ENCODE data around the gene SNCAIP. TPM values are rescaled to one million over a fixed set of nuclear protein-coding genes. Genes with fewer than 3 reads are reported as not detected.

SNCAIP gene
- total RNA-seq, 4 donors from 2014 or later: 0.57 to 12.4 (median 1.7) TPM

DNA sequence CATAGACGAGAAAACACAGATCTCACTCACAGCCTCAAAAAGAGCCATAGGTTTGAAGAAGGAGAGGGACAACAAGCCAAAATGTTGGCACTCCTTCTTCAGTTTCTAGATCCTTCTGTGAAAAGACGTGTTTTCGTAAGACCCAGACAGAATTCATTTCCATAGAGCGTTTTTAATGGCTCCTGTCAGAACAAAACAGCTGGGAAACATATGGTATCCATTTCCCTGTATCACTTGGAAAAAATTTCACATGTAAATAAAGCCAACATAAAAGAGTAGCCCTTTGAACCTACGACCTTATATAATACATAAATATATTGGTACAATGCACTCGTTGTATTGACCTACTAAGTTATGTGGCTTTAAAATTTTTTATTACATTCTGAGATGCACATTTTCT lies 108.1 kb downstream of the SNCAIP start:
- H3K36me3 ChIP-seq: no peaks in the 10 kb centered on the region
- H3K4me3 ChIP-seq: no peak overlapping the region
- DNase-seq: no peak
- no peaks in the 10 kb centered on the region for H3K27me3 ChIP-seq
- no peaks in the 10 kb centered on the region for H3K4me1 ChIP-seq
- H3K9me3 ChIP-seq: no peaks in the 10 kb centered on the region
- TF ChIP-seq POLR2A (IDR thresholded peaks at IDR 0.05) (no peak), CTCF (IDR thresholded peaks at IDR 0.05) (no peak)
- no peak overlapping the region for H3K27ac ChIP-seq

- Histone ChIP-seq H3K27me3 (no peaks in the 10 kb centered on the region), H3K9me3 (no peaks in the 10 kb centered on the region), H3K36me3 (no peaks in the 10 kb centered on the region), H3K27ac (no peak overlapping the region), H3K4me3 (no peak overlapping the region), H3K4me1 (no peaks in the 10 kb centered on the region)
- DNase-seq: no peak
- TF ChIP-seq POLR2A (IDR thresholded peaks at IDR 0.05) (no peak), CTCF (IDR thresholded peaks at IDR 0.05) (no peak)
Measured at GRCh38 chr5:122420537-122421236, 108.7 kb downstream of the SNCAIP start.

DNA sequence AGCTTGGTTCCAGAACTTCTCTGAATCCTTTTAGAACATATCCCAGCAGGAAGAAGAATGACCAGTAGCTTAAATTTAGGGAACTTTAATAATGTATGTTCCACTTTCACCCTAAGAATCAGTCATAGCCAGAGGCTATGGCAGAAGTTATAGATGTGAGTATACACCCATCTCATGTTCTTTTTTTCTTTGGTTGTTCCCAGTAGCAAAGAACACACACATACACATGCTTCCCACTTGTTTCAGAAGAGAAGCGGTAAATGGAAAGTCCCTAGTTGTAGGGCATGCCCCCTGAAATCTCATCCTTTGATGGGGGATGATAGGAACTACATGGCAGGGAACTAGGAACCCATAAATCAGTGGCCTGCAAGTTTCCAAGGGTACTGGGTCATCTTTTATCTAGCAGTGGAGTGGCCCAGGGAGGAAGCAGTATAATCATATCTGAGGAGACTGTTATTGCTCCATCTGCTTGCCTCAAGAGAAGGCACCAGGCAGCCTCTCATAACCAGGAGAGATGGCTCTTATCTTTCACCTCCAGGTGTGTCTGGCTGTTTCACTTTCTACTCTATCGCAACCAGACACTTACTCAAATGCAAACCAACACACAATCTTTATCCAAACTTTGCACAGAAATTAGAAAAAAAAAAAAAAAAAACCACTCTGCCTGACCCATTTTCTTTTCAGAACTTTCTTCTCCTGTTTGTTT lies 109.5 kb downstream of the SNCAIP start:
- H3K36me3 ChIP-seq: no peaks in the 10 kb centered on the region
- H3K27me3 ChIP-seq: no peaks in the 10 kb centered on the region
- no peaks in the 10 kb centered on the region for H3K9me3 ChIP-seq
- no peak for DNase-seq
- H3K27ac ChIP-seq: no peak overlapping the region
- no peak overlapping the region for H3K4me3 ChIP-seq
- no peaks in the 10 kb centered on the region for H3K4me1 ChIP-seq
- TF ChIP-seq POLR2A (IDR thresholded peaks at IDR 0.05) (no peak), CTCF (IDR thresholded peaks at IDR 0.05) (no peak)

GRCh38 chr5:122423221-122423620 lies 111.2 kb downstream of the SNCAIP start:
- TF ChIP-seq CTCF (IDR thresholded peaks at IDR 0.05) (no peak), POLR2A (IDR thresholded peaks at IDR 0.05) (no peak)
- no peak for DNase-seq
- Histone ChIP-seq H3K9me3 (no peaks in the 10 kb centered on the region), H3K27me3 (no peaks in the 10 kb centered on the region), H3K4me3 (no peak overlapping the region), H3K4me1 (no peaks in the 10 kb centered on the region), H3K27ac (no peak overlapping the region), H3K36me3 (no peaks in the 10 kb centered on the region)

DNA sequence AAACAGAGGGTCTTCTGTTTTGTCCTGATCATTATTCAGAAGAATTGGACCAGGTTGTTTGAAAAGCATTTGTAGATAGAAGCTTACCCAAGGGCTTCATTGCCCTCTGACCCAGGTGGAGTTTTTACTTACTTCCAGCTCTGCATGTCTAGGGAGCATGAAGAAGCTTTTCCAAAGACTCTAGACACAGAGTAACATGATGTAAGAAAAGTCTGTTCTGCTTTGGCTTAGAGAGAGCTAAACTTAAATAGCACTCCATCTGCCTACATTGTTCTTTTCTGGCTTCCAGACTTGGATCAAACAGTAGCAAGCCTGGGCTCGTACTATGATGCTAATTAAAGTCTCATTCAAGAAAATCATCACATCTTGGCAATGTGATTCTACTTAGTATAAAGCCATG lies 112.1 kb downstream of the SNCAIP start:
- Histone ChIP-seq H3K27ac (no peak overlapping the region), H3K9me3 (no peaks in the 10 kb centered on the region), H3K4me3 (no peak overlapping the region), H3K27me3 (no peaks in the 10 kb centered on the region), H3K36me3 (no peaks in the 10 kb centered on the region), H3K4me1 (no peaks in the 10 kb centered on the region)
- no peak for DNase-seq
- no peak for TF ChIP-seq POLR2A (IDR thresholded peaks at IDR 0.05)
- TF ChIP-seq CTCF (IDR thresholded peaks at IDR 0.05): no peak
